Stimulated activated naive CD8-positive, alpha-beta T cell treated with anti-CD3 and anti-CD28 coated beads, Interleukin-15, Interleukin-2, amounts not matched to agents 100 ng/mL and 50 ng/mL, for 24 hours (primary cell): Measurements from ENCODE around the gene KIF23.
"Not testable (repeated sequence)": the region's sequence is repeated elsewhere in the genome, so short reads cannot be mapped to it uniquely, and the experiment has no call there.

Experiments used
- H3K27ac Mint-ChIP-seq: one replicate; pipeline ENCODE4 v1.8.0; 2021; ENCODE audit warnings: mild to moderate bottlenecking, mixed read lengths
- H3K27me3 Mint-ChIP-seq: one replicate; pipeline ENCODE4 v1.8.0; 2021; ENCODE audit warnings: mixed read lengths
- H3K36me3 Mint-ChIP-seq: one replicate; pipeline ENCODE4 v1.8.0; 2021; ENCODE audit warnings: low read depth, mixed read lengths
- H3K4me1 Mint-ChIP-seq: one replicate; pipeline ENCODE4 v1.8.0; 2021; ENCODE audit warnings: low read depth, mixed read lengths
- H3K4me3 Mint-ChIP-seq: one replicate; pipeline ENCODE4 v1.8.0; 2021; ENCODE audit warnings: mild to moderate bottlenecking, mixed read lengths
- H3K9me3 Mint-ChIP-seq: one replicate; pipeline ENCODE4 v1.8.0; 2021; ENCODE audit warnings: mixed read lengths

KIF23 gene

DNA sequence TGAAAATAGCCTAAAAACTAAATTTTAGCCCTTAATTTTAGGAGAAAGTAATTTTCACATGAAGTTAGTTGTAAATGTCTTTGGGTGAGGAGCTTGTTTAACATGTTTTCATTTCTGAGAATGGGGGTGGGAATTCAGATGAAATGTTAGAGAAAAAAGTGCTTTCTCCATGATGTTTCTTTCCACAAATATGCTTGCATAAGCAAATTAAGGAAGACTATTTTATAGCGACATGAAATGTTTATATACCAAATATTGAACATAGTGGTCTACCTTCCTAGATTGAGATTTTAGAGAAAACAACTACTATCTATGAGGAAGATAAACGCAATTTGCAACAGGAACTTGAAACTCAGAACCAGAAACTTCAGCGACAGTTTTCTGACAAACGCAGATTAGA is 25.5 kb downstream of the KIF23 start:
- Mint-ChIP-seq H3K27me3 (no peaks in the 10 kb centered on the region), H3K9me3 (no peaks in the 10 kb centered on the region), H3K4me3 (no peak overlapping the region), H3K27ac (no peak overlapping the region), H3K4me1 (peaks cover 24% of the 10 kb centered on the region), H3K36me3 (peaks cover 83% of the 10 kb centered on the region)

DNA sequence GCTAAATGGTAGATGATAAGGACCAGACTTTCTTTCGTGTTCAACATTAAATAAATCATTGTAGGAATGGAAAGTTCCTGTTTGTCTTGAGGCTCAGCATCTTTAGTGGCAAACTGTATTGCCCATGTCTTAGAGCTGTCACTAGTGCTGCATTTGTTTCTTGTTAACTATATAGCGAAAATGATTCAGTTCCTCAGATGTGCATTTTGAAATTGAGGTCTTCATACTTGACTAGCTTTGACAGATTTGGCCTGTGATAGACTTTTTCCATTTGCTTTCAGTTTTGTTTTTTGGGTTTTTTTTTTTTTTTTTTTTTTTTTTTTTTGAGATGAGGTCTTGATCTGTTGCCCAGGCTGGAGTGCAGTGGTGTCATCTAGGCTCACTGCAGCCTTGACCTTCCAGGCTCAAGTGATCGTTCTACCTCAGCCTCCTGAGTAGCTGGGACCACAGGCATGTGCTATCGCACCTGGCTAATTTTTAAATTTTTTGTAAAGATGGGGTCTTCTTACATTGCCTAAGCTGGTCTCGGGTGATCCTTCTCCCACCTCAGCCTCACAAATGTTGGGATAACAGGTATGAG is 29.0 kb downstream of the KIF23 start:
- H3K4me1 Mint-ChIP-seq = peaks cover 24% of the 10 kb centered on the region
- peak overlapping the region; percentile 32 for H3K4me3 Mint-ChIP-seq
- no peaks in the 10 kb centered on the region for H3K27me3 Mint-ChIP-seq
- H3K9me3 Mint-ChIP-seq = no peaks in the 10 kb centered on the region
- peak overlapping the region; percentile 76 for H3K27ac Mint-ChIP-seq
- H3K36me3 Mint-ChIP-seq = peaks cover 89% of the 10 kb centered on the region

DNA sequence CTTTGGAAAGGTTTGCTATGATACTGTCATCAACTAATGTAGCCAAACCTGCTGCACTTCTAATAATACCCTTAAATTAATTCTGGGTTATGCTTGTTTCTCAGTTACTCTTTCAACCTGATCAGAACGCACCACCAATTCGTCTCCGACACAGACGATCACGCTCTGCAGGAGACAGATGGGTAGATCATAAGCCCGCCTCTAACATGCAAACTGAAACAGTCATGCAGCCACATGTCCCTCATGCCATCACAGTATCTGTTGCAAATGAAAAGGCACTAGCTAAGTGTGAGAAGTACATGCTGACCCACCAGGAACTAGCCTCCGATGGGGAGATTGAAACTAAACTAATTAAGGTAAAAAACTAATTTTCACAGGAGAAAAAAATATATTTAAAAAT is 30.5 kb downstream of the KIF23 start:
- H3K27ac Mint-ChIP-seq = no peak overlapping the region
- no peak overlapping the region for H3K4me3 Mint-ChIP-seq
- H3K4me1 Mint-ChIP-seq = peaks cover 24% of the 10 kb centered on the region
- no peaks in the 10 kb centered on the region for H3K9me3 Mint-ChIP-seq
- H3K27me3 Mint-ChIP-seq = no peaks in the 10 kb centered on the region
- peaks cover 82% of the 10 kb centered on the region for H3K36me3 Mint-ChIP-seq

DNA sequence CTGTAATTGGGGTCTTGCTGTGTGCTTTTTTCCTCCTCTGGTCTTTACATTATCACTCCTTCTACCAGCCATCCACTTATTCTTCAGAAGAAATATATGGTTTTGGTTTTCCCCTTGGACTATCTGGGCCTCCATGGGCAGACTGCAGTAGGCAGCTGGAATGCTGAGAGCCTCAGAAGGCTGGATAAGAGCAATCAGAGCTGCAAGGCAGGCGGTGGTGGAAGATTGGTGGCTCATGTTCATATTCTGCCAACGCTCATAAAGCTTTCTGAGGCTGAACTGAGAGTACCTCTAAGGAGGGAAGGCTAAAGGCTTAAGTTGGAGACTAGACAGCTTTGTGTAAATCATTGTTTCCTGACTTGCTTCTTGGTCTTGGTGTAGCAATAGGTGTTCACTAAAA is 32.8 kb downstream of the KIF23 start:
- H3K4me3 Mint-ChIP-seq = no peak overlapping the region
- H3K27me3 Mint-ChIP-seq = no peaks in the 10 kb centered on the region
- peaks cover 29% of the 10 kb centered on the region for H3K4me1 Mint-ChIP-seq
- no peak overlapping the region for H3K27ac Mint-ChIP-seq
- no peaks in the 10 kb centered on the region for H3K9me3 Mint-ChIP-seq
- peaks cover 64% of the 10 kb centered on the region for H3K36me3 Mint-ChIP-seq

DNA sequence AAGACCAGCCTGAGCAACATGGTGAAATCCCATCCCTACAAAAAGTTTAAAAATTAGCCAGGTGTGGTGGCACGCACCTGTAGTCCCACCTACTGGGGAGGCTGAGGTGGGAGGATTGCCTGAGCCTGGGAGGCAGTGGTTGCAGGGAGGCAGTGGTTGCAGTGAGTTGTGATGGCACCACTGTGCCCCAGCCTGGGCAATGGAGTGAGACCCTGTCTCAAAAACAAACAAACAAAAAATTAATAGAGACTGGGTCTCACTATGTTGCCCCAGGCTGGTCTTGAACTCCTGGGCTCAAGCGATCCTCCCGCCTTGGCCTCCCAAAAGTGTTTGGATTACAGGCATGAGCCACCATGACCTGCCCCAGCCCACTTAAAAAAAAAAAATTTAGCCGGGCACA is 36.1 kb downstream of the KIF23 start:
- H3K27ac Mint-ChIP-seq, H3K9me3 Mint-ChIP-seq, H3K4me3 Mint-ChIP-seq, H3K27me3 Mint-ChIP-seq: not testable (repeated sequence)
- peaks cover 59% of the 10 kb centered on the region for H3K36me3 Mint-ChIP-seq
- peaks cover 28% of the 10 kb centered on the region for H3K4me1 Mint-ChIP-seq

DNA sequence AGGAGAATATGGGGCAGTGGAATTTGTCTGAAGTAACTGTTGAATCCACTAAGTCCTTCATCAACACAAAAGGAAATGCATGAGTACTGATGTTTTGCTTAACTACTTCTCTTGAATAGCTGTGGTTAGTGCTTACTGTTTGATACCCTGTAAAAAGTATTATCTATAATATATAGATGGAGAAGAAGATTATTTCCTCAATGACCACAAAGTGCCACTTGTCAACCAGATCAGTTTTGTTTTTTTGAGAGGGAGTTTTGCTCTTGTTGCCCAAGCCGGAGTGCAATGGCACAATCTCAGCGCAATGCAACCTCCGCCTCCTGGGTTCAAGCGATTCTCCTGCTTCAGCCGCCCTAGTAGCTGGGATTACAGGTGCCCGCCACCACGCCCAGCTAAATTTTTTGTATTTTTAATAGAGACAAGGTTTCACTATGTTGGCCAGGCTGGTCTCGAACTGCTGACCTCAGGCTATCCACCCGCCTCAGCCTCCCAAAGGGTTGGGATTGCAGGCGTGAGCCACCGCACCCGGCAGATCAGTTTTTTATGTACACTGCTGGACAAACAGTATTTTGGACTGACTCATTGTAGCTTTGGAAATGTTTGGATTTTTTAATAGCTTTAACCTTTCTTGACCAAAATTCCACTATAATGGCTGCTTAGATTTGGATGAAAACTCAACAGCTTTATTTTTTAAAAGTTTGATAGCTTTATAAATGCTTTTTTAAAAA is 37.0 kb downstream of the KIF23 start:
- Mint-ChIP-seq H3K9me3 (no peaks in the 10 kb centered on the region), H3K36me3 (peaks cover 59% of the 10 kb centered on the region), H3K4me1 (peaks cover 35% of the 10 kb centered on the region), H3K27ac (peak overlapping the region; percentile 97), H3K4me3 (peak overlapping the region; percentile 100), H3K27me3 (no peaks in the 10 kb centered on the region)

DNA sequence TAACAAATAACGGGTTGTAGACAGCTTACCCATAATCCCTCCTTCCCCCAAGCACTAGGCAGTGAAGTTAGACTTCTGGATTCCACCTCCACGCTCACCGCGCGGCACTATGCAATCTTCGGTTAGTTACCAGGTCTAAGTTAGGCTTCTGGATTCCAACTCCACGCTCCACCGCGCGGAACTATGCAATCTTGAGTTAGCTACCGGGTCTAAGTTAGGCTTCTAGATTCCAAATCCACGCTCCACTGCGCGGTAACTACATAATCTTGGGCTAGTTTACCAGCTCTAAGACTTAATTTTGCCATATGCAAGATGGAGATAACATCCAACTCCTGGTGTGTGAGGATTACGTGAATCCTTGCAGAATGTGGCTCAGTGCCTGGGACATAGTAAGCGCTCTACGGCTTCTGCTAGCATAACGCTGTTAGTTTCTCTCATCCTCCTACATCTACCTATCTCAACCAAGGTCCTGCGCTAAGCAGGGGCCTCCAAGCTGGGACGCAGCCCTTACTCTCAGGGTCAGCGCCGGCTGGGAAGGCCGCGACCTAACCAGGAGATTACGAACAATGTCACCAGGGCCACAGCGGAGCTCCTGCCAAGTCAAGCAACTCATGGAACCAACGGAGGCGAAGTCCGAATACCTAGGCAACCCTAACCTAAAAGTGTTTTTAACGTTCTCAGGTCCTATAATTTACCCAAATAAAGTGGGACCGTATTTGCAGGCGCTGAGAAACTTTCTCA is 38.0 kb downstream of the KIF23 start:
- Mint-ChIP-seq H3K27me3 (no peaks in the 10 kb centered on the region), H3K4me3 (peak overlapping the region; percentile 100), H3K27ac (peak overlapping the region; percentile 97), H3K9me3 (no peaks in the 10 kb centered on the region), H3K4me1 (peaks cover 42% of the 10 kb centered on the region), H3K36me3 (peaks cover 59% of the 10 kb centered on the region)

DNA sequence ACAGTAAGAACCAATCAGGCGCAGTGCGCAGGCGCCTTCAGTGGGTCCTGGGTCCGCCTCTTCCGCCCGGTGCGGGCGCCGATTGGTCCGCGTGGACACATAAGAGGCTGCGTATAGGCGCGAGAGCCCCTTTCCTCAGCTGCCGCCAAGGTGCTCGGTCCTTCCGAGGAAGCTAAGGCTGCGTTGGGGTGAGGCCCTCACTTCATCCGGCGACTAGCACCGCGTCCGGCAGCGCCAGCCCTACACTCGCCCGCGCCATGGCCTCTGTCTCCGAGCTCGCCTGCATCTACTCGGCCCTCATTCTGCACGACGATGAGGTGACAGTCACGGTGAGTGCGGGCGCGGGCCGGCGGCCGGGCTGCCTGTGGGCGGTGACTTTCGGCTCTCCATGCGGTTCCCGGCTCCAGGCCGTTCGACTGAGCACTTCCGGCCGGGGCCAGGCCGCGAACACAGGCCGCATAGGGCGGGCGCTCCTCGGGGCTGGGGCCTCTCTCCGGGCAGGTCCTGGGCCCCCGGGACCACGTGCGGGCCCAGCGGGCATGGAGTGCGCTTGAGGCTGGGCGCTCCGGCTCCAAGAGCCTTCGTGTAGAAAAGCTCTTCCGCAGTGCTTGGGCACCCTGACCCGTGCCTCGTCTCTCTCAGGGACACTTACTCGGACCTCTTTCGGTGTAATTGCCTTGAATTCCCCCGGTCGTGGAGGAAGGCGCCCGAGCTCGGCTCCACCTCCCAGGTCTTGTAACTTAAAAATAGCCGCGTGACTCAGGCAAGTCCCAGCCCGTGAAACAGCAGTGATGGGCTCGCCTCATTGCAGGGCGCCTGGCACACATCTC is 38.8 kb downstream of the KIF23 start, which contains the start of gene RPLP1:
TSS of gene RPLP1 (plus strand) at position 127 of the 830 bp plus-strand sequence. CDS start at position 258, 131 bp downstream.
- peak within 1 kb of the TSS; percentile 100 for H3K4me3 Mint-ChIP-seq
- H3K4me1 Mint-ChIP-seq = peaks cover 42% of the 10 kb centered on the region
- H3K27ac Mint-ChIP-seq = peak within 1 kb of the TSS; percentile 97
- peaks cover 57% of the 10 kb centered on the region for H3K36me3 Mint-ChIP-seq
- no peaks in the 10 kb centered on the region for H3K27me3 Mint-ChIP-seq
- H3K9me3 Mint-ChIP-seq = no peaks in the 10 kb centered on the region

DNA sequence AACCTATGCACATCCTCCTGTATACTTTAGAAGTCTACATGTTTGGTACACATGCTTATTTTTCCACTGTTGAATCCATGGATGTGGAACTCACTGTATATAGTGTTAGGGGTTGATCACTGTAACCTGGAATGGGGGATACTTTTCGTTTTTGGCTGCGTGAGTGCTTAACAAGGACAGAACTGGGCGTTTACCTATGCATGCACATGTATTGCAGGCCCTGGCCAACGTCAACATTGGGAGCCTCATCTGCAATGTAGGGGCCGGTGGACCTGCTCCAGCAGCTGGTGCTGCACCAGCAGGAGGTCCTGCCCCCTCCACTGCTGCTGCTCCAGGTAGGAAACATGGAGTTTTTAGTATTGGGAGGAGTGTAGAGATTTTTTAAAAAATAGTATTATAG is 40.8 kb downstream of the KIF23 start:
- Mint-ChIP-seq H3K4me3 (peak overlapping the region; percentile 100), H3K9me3 (no peaks in the 10 kb centered on the region), H3K4me1 (peaks cover 42% of the 10 kb centered on the region), H3K27me3 (no peaks in the 10 kb centered on the region), H3K27ac (peak overlapping the region; percentile 97), H3K36me3 (peaks cover 46% of the 10 kb centered on the region)

DNA sequence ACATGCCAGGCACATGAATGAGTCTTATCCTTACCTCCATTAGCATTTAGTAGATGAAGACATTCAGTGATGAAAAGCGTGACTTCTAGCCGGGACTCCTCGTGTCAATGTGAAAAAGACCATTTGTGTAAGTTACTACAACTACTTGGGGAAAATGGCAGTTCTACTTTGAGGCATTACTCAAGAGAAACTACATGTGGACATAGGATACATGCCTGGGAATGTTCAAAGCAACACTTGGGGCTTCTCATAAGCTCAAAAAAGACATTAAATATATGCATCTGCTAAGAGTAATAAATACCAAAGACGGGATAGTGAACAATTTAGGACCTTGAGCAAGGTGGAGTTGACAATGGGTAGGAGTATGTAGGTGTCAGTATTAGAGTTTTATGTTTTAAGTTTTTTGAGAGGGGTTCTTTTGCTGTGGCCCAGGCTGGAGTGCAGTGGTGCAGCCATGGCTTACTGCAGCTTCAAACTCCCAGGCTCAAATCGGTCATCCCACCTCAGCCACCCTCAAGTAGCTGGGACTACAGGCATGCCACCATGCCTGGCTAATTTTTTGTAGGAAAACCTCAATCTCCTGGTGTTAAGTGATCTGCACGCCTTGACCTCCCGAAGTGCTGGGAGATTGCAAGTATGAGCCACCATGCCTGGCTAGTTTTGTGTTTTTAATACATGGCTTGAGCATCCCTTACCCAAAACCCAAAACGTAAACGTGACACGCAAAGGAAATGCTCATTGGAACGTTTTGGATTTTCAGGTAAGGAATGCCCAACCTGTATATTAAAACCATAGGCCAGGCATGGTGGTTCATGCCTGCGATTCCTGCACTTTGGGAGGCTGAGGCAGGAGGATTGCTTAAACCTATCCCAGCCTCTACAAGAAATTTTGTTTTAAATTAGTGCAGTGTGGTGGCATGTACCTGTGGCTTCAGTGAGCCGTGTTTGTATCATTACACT is 42.3 kb downstream of the KIF23 start:
- Mint-ChIP-seq H3K27me3 (no peaks in the 10 kb centered on the region), H3K27ac (peak overlapping the region; percentile 59)

DNA sequence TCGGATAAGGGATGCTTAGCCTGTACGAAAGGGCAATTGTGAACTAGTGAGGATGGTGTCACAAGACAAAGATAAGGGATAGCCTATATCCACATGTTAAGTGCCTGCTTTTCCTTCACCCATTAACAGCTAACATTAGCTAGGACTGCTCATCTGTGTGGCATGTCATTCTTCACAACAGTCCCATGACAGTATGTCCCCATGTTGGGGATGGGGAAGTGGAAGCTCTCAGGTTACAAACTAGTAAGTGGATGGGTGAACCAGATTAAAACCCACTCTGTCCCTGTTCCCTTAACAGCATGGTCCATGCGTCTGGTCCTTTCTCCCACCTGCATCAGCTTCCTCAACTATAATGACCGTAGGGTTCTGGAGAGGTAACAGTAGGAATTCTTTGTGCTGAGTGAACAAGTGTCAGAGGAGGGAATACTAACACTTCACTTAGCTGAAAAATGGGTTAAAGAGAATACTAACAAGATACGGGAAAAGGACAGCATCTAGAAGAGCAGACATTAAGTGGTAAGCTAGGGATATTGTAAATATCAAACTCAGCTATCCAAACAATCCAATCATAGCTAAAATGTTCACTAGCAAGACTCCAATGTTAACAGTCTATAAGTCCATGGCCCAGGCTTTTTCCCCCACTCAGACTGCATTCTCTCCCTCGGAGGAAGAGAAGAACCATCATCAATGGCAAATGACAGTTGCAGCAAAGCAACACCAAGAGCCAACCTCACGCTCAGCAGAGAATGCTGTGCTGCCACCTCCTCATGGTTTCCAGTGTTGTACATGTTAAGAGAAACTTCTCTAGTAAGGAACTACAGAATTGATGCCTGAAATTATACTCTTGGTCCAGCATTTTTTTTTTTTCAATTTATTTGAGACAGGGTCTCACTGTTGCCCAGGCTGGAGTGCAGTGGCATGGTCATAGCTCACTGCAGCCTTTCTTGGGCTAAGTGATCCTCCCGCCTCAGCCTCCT is 43.4 kb downstream of the KIF23 start:
- Mint-ChIP-seq H3K9me3 (no peaks in the 10 kb centered on the region), H3K4me1 (peaks cover 38% of the 10 kb centered on the region), H3K36me3 (peaks cover 46% of the 10 kb centered on the region), H3K4me3 (no peak overlapping the region), H3K27ac (peak overlapping the region; percentile 24), H3K27me3 (no peaks in the 10 kb centered on the region)

More for the DNA sequence above, 42.3 kb downstream of the KIF23 start:
- peaks cover 46% of the 10 kb centered on the region for H3K36me3 Mint-ChIP-seq
- peaks cover 41% of the 10 kb centered on the region for H3K4me1 Mint-ChIP-seq
- peak overlapping the region; percentile 100 for H3K4me3 Mint-ChIP-seq
- no peaks in the 10 kb centered on the region for H3K9me3 Mint-ChIP-seq

DNA sequence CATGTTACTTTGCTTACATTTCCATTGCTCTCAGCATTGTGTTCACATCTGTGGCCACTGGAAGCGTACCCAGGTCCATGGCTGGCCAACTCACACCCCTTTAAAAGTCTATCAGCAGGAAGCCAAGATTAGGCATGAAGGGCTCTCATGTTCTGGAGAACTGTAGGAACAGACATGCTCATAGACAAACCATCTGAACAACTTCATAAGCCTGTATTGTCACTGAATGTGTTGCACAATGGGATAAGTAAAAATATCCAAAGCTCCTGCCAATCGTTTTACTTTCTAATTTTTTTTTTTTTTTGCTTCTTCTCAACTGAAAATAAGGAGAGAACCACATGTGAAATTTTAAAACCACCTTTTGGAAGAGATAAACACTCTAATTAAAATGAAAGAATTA is 44.9 kb downstream of the KIF23 start:
- no peaks in the 10 kb centered on the region for H3K9me3 Mint-ChIP-seq
- no peak overlapping the region for H3K4me3 Mint-ChIP-seq
- no peaks in the 10 kb centered on the region for H3K27me3 Mint-ChIP-seq
- H3K4me1 Mint-ChIP-seq = peaks cover 45% of the 10 kb centered on the region
- peaks cover 35% of the 10 kb centered on the region for H3K36me3 Mint-ChIP-seq
- H3K27ac Mint-ChIP-seq = no peak overlapping the region

DNA sequence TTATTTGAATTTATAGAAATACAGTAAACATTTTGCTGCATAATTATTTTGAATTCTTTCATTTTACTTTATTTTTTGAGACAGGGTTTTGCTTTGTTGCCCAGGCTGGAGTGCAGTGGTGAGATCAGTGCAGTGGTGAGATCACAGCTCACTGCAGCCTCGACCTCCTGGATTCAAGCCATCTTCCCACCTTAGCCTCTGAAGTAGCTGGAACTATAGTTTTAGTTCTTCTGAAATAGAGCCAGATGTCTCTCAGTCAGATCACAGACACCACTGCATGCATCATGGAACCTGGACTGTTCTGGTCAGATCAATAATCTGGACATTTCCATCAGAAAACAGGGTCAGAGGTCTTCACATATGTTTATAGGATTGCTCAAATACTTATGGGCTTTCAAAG is 46.3 kb downstream of the KIF23 start:
- H3K4me1 Mint-ChIP-seq = peaks cover 31% of the 10 kb centered on the region
- no peak overlapping the region for H3K27ac Mint-ChIP-seq
- peaks cover 21% of the 10 kb centered on the region for H3K36me3 Mint-ChIP-seq
- no peak overlapping the region for H3K4me3 Mint-ChIP-seq
- H3K9me3 Mint-ChIP-seq = no peaks in the 10 kb centered on the region
- H3K27me3 Mint-ChIP-seq = no peaks in the 10 kb centered on the region
